K562 (cell line): ENCODE measurements around the gene SHANK3.

Source experiments
- CTCF ChIP-seq, 3 experiments: IDR thresholded peaks in 2 of 3; conservative IDR thresholded peaks in 1 of 3; 2 replicates each; pipeline ENCODE4 v1.5.1; 2011 to 2012; ENCODE audit warnings: low read length in 3 of 3, mild to moderate bottlenecking in 3 of 3, control low read depth in 2 of 3, improper control_type of control experiment in 1 of 3, inconsistent platforms in 1 of 3, low read depth in 1 of 3, mixed read lengths in 1 of 3, moderate library complexity in 1 of 3; ENCODE audit not compliant: insufficient read depth in 2 of 3
- HMGN3 ChIP-seq: IDR thresholded peaks from 2 replicates; pipeline ENCODE4 v1.6.1; 2011; ENCODE audit warnings: borderline replicate concordance, low read depth, mild to moderate bottlenecking, mixed read lengths, low read length; ENCODE audit not compliant: insufficient read length; ENCODE audit errors: extremely low read depth
- MAX ChIP-seq: sonication (generic); formaldehyde crosslinking; IDR thresholded peaks from 2 replicates; pipeline ENCODE4 v1.9.0; 2022; ENCODE audit warnings: mild to moderate bottlenecking, missing genetic modification reagents
- PATZ1 ChIP-seq: fragments of 250-450 bp; sonication (Bioruptor Pico); IDR thresholded peaks from 2 replicates; pipeline ENCODE4 v1.5.0; 2020; ENCODE audit warnings: mild to moderate bottlenecking, borderline replicate concordance
- POLR2A ChIP-seq: fragments of 450-650 bp; conservative IDR thresholded peaks from 2 replicates; pipeline ENCODE4 v1.6.1; 2016
- POLR2AphosphoS2 ChIP-seq: IDR thresholded peaks from 2 replicates; pipeline ENCODE4 v1.6.1; 2012; ENCODE audit warnings: low read length, improper control_type of control experiment
- ZBTB33 ChIP-seq: sonication (generic); formaldehyde crosslinking; IDR thresholded peaks from 2 replicates; pipeline ENCODE4 v1.8.1; 2023; ENCODE audit warnings: mild to moderate bottlenecking, missing genetic modification reagents

- TF ChIP-seq POLR2A (no peak), CTCF (IDR thresholded peaks at IDR 0.05 in 2 of 3, conservative IDR thresholded peaks at IDR 0.05 in 1 of 3; ENCODE audit: insufficient read depth in 2 of 3, low read depth in 1 of 3, low read length in 3 of 3) (no peak), ZBTB33 (CRISPR knock-in tag) (no peak), POLR2AphosphoS2 (no peak), MAX (CRISPR knock-in tag) (no peak), PATZ1 (no peak), HMGN3 (no peak)
Measured at GRCh38 chr22:50719814-50720300, 47.2 kb downstream of the SHANK3 start.
